Measurements from ENCODE around the gene TFDP1.

The TFDP1 gene

GRCh38 chr13:113659337-113659736 is 74.8 kb downstream of the TFDP1 start:
- Histone ChIP-seq H3K27me3 (ENCODE audit: control insufficient read depth, insufficient read depth, low read length) (peaks cover 49% of the 10 kb centered on the region), H3K36me3 (ENCODE audit: insufficient read depth, low read length) (no peaks in the 10 kb centered on the region), H3K4me2 (ENCODE audit: low read length) (no peak overlapping the region), H3K4me1 (ENCODE audit: control insufficient read depth, insufficient read depth, low read length) (no peaks in the 10 kb centered on the region), H3K9me3 (replicated peaks; ENCODE audit: low read length) (peaks cover 9% of the 10 kb centered on the region), H3K9ac (ENCODE audit: low read depth, low read length) (no peak overlapping the region), H3K4me3 (ENCODE audit: low read length) (no peak overlapping the region)

GRCh38 chr13:113660066-113660465 is 75.5 kb downstream of the TFDP1 start:
- H3K27me3 ChIP-seq (ENCODE audit: control insufficient read depth, insufficient read depth, low read length), result peaks cover 56% of the 10 kb centered on the region
- H3K36me3 ChIP-seq (ENCODE audit: insufficient read depth, low read length), result no peaks in the 10 kb centered on the region
- H3K9ac ChIP-seq (ENCODE audit: low read depth, low read length), result no peak overlapping the region
- no peak overlapping the region for H3K4me2 ChIP-seq (ENCODE audit: low read length)
- H3K4me1 ChIP-seq (ENCODE audit: control insufficient read depth, insufficient read depth, low read length), result no peaks in the 10 kb centered on the region
- H3K4me3 ChIP-seq (ENCODE audit: low read length), result no peak overlapping the region
- peaks cover 9% of the 10 kb centered on the region for H3K9me3 ChIP-seq (replicated peaks; ENCODE audit: low read length)

DNA sequence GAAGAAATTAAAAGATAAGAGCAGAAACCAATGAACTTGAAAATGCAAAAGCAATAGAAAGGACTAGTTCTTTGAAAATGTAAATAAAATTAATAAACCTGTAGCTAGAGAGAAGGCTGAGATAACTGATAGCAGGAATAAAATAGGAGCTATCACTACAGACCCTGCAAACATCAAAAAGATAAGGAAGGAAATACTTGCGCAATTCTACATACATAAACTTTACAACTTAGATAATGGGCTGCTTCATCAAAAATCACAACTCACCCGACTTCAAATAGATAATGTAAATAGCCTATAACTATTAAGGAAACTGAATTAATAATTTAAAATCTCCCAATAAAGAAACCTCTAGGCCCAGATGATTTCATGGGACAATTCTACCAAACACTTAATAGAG is 77.0 kb downstream of the TFDP1 start:
- Histone ChIP-seq H3K9me3 (replicated peaks; ENCODE audit: low read length) (peaks cover 9% of the 10 kb centered on the region), H3K9ac (ENCODE audit: low read depth, low read length) (no peak overlapping the region), H3K27me3 (ENCODE audit: control insufficient read depth, insufficient read depth, low read length) (peaks cover 56% of the 10 kb centered on the region), H3K36me3 (ENCODE audit: insufficient read depth, low read length) (no peaks in the 10 kb centered on the region), H3K4me1 (ENCODE audit: control insufficient read depth, insufficient read depth, low read length) (no peaks in the 10 kb centered on the region), H3K4me3 (ENCODE audit: low read length) (no peak overlapping the region), H3K4me2 (ENCODE audit: low read length) (no peak overlapping the region)

DNA sequence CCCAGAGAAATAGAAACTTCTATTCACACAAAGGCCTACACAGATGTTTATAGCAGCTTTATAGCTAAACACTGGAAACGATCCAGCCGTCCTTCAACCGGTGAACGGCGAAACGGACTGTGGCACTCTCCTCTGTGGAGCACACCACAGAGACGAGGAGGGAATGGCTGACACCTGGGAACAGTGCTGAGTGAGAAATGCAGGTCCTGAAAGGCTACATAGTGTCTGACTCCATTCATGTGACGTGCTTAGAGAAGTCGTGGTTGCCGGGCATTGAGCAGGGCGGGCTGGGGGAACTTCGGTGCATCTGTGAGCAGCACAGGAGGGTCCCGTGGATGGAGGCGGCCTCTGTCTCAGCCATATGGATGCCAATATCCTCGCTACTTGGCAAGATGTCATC is 79.4 kb downstream of the TFDP1 start:
- Histone ChIP-seq H3K9me3 (replicated peaks; ENCODE audit: low read length) (peaks cover 9% of the 10 kb centered on the region), H3K36me3 (ENCODE audit: insufficient read depth, low read length) (no peaks in the 10 kb centered on the region), H3K27me3 (ENCODE audit: control insufficient read depth, insufficient read depth, low read length) (peaks cover 70% of the 10 kb centered on the region)

DNA sequence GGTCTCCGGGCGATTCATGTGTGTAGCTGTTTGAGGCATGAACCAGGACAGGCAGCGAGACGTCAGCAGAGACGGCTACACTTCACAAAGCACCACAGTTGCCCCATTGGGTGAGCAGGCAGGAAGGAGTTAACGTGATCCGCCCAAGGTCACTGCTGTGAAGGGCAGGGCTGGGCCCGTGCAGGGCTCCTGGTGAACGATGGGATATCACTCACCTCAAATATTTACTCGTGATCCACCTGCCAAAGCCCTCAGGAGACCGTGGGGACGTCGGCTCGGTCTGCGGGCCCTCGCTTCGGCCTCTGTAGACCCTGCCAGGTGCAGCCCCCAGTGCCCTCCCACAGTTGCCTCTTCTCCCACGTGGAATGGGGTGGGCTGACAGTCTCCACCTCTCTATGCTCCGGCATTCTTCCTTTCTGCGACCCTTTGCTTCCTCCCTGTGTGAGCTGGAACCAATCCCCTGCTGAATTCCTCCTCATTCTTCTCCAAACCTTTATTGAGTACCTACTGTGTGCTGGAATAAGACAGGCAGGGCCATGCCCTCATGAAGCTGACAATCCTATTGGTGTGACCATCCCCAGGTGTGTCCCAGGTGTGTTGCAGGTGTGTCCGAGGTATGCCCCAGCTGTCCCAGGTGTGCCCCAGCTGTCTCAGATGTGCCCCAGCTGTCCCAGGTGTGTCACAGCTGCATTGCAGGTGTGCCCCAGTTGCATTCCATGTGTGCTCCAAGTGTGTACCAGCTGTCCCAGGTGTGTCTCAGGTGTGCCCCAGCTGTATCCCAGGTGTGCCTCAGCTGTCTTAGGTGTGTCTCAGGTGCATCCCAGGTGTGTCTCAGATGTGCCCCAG is 80.4 kb downstream of the TFDP1 start:
- H3K4me1 ChIP-seq (ENCODE audit: control insufficient read depth, insufficient read depth, low read length), result no peaks in the 10 kb centered on the region
- H3K9ac ChIP-seq (ENCODE audit: low read depth, low read length), result no peak overlapping the region
- no peaks in the 10 kb centered on the region for H3K36me3 ChIP-seq (ENCODE audit: insufficient read depth, low read length)
- H3K27me3 ChIP-seq (ENCODE audit: control insufficient read depth, insufficient read depth, low read length), result peaks cover 69% of the 10 kb centered on the region
- H3K9me3 ChIP-seq (replicated peaks; ENCODE audit: low read length), result peaks cover 9% of the 10 kb centered on the region
- no peak overlapping the region for H3K4me3 ChIP-seq (ENCODE audit: low read length)
- no peak overlapping the region for H3K4me2 ChIP-seq (ENCODE audit: low read length)

More for the DNA sequence above, 79.4 kb downstream of the TFDP1 start:
- Histone ChIP-seq H3K9ac (ENCODE audit: low read depth, low read length) (no peak overlapping the region), H3K4me3 (ENCODE audit: low read length) (no peak overlapping the region), H3K4me1 (ENCODE audit: control insufficient read depth, insufficient read depth, low read length) (no peaks in the 10 kb centered on the region), H3K4me2 (ENCODE audit: low read length) (no peak overlapping the region)

DNA sequence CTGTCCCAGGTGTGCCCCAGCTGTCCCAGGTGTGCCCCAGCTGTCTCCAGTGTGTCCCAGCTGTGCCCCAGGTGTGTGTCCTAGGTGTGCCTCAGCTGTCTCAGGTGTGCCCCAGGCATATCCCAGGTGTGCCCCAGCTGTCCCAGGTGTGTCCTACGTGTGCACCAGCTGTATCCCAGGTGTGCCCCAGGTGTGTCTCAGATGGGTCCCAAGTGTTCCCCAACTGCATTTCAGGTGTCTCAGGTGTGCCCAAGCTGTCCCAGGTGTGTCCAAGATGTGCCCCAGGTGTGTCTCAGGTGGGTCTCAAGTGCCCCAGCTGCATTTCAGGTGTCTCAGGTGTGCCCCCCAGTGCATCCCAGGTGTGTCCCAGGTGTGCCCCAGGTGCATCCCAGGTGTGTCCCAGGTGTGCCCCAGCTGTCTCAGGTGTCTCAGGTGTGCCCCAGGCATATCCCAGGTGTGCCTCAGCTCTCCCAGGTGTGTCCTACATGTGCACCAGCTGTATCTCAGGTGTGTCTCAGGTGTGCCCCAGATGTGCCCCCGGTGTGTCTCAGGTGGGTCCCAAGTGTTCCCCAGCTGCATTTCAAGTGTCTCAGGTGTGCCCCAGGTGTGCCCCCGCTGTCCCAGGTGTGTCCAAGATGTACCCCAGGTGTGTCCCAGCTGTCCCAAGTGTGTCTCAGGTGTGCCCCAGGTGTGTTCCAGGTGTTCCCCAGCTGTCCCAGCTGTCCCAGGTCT is 81.2 kb downstream of the TFDP1 start:
- H3K4me3 ChIP-seq (ENCODE audit: low read length), result no peak overlapping the region
- peaks cover 63% of the 10 kb centered on the region for H3K27me3 ChIP-seq (ENCODE audit: control insufficient read depth, insufficient read depth, low read length)
- peaks cover 6% of the 10 kb centered on the region for H3K9me3 ChIP-seq (replicated peaks; ENCODE audit: low read length)
- no peak overlapping the region for H3K4me2 ChIP-seq (ENCODE audit: low read length)
- H3K4me1 ChIP-seq (ENCODE audit: control insufficient read depth, insufficient read depth, low read length), result no peaks in the 10 kb centered on the region
- no peak overlapping the region for H3K9ac ChIP-seq (ENCODE audit: low read depth, low read length)
- no peaks in the 10 kb centered on the region for H3K36me3 ChIP-seq (ENCODE audit: insufficient read depth, low read length)

DNA sequence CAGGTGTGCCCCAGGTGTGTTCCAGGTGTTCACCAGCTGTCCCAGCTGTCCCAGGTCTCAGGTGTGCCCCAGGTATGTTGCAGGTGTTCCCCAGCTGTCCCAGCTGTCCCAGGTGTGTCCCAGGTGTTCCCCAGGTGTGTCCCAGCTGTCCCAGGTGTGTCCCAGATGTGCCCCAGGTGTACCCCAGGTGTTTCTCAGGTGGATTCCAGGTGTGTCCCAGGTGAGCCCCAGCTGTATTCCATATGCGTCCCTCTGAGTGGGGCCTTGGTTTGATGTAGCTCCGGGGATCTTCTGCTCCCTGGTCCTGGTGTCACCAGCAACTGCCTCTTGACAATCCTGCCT is 81.7 kb downstream of the TFDP1 start:
- H3K4me3 ChIP-seq (ENCODE audit: low read length), result no peak overlapping the region
- H3K4me2 ChIP-seq (ENCODE audit: low read length), result no peak overlapping the region
- H3K9ac ChIP-seq (ENCODE audit: low read depth, low read length), result no peak overlapping the region
- H3K4me1 ChIP-seq (ENCODE audit: control insufficient read depth, insufficient read depth, low read length), result no peaks in the 10 kb centered on the region
- H3K9me3 ChIP-seq (replicated peaks; ENCODE audit: low read length), result peaks cover under 1% of the 10 kb centered on the region
- no peaks in the 10 kb centered on the region for H3K36me3 ChIP-seq (ENCODE audit: insufficient read depth, low read length)
- peaks cover 58% of the 10 kb centered on the region for H3K27me3 ChIP-seq (ENCODE audit: control insufficient read depth, insufficient read depth, low read length)

- Histone ChIP-seq H3K4me3 (ENCODE audit: low read length) (no peak within 1 kb of the TSS), H3K36me3 (ENCODE audit: insufficient read depth, low read length) (no peaks in the 10 kb centered on the region), H3K27me3 (ENCODE audit: control insufficient read depth, insufficient read depth, low read length) (peaks cover 53% of the 10 kb centered on the region), H3K4me1 (ENCODE audit: control insufficient read depth, insufficient read depth, low read length) (no peaks in the 10 kb centered on the region), H3K9ac (ENCODE audit: low read depth, low read length) (no peak within 1 kb of the TSS), H3K9me3 (replicated peaks; ENCODE audit: low read length) (no peaks in the 10 kb centered on the region), H3K4me2 (ENCODE audit: low read length) (no peak within 1 kb of the TSS)
Measured at GRCh38 chr13:113666951-113667701, 82.6 kb downstream of the TFDP1 start, which contains the start of gene GRK1. Gene GRK1 (plus strand): TSS chr13:113667219. CDS start chr13:113667387, 168 bp downstream.

DNA sequence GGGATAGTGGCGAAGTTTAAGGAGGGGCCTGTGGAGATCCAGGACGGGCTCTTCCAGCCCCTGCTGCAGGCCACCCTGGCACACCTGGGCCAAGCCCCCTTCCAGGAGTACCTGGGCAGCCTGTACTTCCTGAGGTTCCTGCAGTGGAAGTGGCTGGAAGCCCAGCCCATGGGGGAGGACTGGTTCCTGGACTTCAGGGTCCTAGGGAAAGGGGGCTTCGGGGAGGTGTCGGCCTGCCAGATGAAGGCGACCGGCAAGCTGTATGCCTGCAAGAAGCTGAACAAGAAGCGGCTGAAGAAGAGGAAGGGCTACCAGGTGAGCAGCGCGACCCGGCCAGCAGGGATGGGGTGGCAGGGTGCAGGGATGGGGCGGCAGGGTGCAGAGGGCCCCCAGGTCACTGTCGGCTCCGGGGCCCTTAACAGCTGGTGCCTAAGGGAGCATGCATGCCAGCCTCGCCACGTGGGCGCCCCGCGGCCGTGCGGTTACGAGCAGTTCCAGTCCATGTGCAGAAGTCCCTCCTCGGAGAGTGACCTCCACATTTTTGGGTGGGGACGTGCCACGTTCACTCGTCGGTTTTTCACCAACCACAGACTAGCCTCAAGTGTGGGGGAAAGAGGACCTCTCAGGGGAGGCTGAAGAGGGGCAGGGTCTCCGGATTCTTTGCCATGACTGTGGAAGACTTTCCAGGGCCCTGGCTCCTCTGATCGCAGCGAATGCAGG is 83.4 kb downstream of the TFDP1 start:
- Histone ChIP-seq H3K27me3 (ENCODE audit: control insufficient read depth, insufficient read depth, low read length) (peaks cover 53% of the 10 kb centered on the region), H3K4me3 (ENCODE audit: low read length) (no peak overlapping the region), H3K9me3 (replicated peaks; ENCODE audit: low read length) (no peaks in the 10 kb centered on the region), H3K36me3 (ENCODE audit: insufficient read depth, low read length) (no peaks in the 10 kb centered on the region), H3K4me1 (ENCODE audit: control insufficient read depth, insufficient read depth, low read length) (no peaks in the 10 kb centered on the region), H3K9ac (ENCODE audit: low read depth, low read length) (no peak overlapping the region), H3K4me2 (ENCODE audit: low read length) (no peak overlapping the region)

DNA sequence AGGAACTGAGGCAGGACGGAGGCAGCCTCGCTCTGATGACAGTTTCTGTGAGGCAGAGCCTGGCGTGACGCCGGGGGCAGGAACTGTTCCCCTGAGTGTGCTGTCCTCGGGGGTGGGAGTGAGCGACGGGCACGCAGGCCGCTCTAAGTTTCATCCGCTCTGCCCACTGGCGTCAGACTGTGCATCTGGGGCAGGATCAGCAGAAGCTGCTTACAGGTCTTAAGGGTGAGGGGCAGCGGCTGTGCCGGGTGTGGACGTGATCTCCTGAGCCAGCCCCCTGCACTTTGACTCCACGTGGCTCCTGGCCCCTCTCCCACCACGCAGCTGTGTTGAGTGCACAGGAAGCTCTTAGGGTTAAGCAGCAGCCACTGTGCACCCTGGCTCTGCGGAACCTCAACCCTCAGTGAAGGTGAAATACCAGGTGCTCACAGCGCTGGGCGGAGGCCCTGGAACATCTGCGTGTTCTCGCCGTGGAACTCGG is 84.0 kb downstream of the TFDP1 start:
- Histone ChIP-seq H3K4me2 (ENCODE audit: low read length) (no peak overlapping the region), H3K4me3 (ENCODE audit: low read length) (no peak overlapping the region), H3K27me3 (ENCODE audit: control insufficient read depth, insufficient read depth, low read length) (peaks cover 47% of the 10 kb centered on the region), H3K4me1 (ENCODE audit: control insufficient read depth, insufficient read depth, low read length) (no peaks in the 10 kb centered on the region), H3K36me3 (ENCODE audit: insufficient read depth, low read length) (no peaks in the 10 kb centered on the region), H3K9me3 (replicated peaks; ENCODE audit: low read length) (no peaks in the 10 kb centered on the region), H3K9ac (ENCODE audit: low read depth, low read length) (no peak overlapping the region)

Measured in skeletal muscle satellite cell (primary cell).